Measurements from ENCODE around the gene GPR137B.

GPR137B gene

GRCh38 chr1:236204656-236205055 is 62.3 kb downstream of the GPR137B start:
- no peak for DNase-seq

- peak; percentile 43 to 53 for DNase-seq
Observed at GRCh38 chr1:236206548-236206947, 64.2 kb downstream of the GPR137B start.

- DNase-seq, result no peak
Observed at GRCh38 chr1:236207121-236207520, 64.8 kb downstream of the GPR137B start.

DNA sequence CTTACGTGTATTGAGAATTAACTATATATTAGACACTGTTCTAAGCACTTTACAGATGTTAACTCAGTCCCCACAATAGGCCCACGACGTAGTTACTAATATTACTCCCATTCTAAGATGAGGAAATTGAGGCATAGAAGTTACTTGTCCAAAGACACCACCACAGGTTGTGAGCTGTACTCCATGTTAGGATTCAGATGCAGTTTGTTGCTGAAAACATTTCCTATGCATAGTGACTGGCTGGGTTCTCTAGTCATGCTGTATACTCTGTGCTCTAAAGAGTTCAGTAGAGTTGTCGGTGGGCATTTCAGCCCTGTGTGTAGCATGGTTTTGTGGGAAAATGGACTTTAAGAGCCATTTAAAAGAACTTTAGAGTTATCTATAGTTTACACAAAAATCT is 65.2 kb downstream of the GPR137B start:
- DNase-seq, result no peak

GRCh38 chr1:236209185-236209584 is 66.8 kb downstream of the GPR137B start:
- no peak for DNase-seq

- no peak for DNase-seq
Observed at GRCh38 chr1:236209713-236210112, 67.4 kb downstream of the GPR137B start.

DNA sequence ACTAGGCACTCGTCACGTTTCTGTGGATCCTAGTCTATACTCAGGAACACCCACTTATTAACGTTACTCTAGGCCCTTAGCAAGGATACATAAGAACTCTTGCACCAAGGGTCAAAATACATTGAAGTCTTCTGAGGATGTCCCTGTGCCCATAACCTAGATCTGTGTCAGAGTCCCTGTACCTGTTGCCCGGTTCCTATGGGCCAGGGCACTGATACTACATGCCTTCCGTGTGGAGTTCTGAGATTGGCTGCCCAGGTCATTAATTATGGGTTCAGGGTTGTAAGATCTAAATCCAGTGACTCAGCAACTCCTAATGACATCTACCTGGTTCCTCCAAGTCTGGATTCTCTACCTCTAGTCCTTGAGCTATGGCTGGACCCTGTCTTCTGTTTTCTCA is 69.5 kb downstream of the GPR137B start:
- no peak for DNase-seq

DNA sequence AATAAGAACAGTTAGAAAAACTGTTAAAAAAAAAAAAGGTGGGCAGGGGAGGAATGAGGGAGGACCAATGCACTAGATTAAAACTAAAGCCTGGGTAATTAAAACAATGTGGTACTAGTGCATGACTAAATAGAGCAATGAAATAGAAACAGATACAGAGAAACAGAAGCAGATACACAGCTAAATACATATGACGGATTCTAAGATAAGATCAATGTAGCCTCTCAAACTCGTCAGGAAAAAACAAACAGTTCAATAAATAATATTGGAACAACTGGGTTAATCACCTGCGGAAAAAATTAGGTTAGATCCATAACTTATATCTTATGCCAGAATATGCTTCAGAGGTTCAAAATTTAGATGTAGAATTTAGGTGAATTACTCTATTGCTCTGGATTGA is 71.2 kb downstream of the GPR137B start:
- no peak for DNase-seq

DNA sequence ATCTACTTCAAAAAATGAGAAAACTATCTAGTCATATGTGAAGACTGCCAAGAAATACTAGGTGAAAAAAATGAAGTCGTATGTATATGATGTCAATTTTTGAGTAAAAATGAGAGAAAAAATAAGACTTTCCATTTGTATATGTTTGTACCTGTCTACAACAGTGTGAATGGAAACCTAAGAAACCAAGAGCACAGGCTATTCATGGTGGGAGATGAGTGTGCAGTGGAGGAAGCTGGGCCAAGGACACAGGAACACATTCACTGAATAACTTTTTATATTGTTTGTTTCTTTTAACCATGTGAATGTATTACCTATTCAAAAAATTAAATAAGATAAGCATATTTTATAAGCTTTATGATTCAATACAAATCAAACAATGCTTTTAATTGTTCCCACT is 72.4 kb downstream of the GPR137B start:
- DNase-seq, result no peak

GRCh38 chr1:236220473-236220872 is 78.1 kb downstream of the GPR137B start:
- no peak for DNase-seq

GRCh38 chr1:236222632-236223031 is 80.3 kb downstream of the GPR137B start:
- DNase-seq, result no peak

- DNase-seq, result peak; percentile 1 to 13
Observed at GRCh38 chr1:236228411-236228810, 86.1 kb downstream of the GPR137B start.

DNA sequence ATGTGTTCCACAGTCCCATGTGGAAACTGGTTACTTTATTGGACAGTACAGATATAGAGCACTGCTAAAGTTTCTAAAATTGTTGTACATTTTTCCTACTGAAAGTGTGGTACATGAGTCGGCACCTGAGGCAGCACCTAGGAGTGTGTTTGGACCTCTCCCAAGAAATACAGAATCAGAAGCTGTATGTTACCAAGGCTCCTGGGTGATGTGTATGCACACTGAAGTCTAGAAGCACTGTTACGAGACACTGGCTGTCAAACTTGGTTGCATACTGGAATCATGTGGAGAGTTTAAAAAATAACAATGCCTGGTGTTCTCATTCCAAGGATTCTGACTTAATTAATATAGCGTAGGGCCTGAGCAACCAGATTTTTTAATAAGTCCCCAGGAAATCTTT is 92.8 kb downstream of the GPR137B start:
- no peak for DNase-seq

DNA sequence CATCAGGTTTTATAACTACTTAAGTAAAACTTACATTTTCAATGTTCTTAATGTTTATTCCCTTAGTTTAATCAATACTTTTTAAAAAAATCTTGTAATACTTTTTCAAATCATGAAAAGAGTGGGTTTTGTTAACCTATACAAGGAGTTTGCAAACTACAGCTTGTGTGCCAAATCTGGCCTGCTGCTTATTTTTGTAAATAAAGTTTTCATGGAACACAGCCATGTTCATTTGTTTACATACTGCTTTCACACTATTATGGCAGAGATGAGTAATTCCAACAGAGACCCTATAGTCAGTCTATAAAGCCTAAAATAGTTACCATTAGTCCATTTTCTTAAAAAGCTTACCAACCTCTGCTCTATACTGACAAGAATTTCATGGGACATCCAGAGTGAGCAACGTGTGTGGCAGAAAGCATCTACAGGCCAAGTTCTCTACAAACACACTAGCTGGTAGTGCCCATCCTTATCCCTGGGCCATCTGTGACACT is 96.8 kb downstream of the GPR137B start:
- no peak for DNase-seq

DNA sequence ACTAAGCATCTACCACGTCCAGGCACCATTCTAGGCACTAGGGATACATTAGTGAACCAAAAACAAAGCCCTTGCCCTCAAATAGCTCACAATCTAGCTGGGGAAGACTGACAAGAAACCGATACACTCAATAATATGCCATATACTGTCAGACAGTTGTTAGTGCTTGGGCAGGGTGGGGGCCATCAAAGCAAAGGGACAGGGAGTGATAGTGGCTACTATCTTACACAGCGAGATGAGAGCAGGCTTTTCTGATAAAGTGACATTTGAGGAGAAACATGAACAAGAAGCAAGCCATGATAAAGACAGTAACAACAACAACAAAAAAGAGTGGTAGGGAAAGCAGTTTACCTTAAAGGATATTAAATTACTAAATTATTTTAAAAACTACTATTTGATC is 98.3 kb downstream of the GPR137B start:
- DNase-seq, result no peak

DNA sequence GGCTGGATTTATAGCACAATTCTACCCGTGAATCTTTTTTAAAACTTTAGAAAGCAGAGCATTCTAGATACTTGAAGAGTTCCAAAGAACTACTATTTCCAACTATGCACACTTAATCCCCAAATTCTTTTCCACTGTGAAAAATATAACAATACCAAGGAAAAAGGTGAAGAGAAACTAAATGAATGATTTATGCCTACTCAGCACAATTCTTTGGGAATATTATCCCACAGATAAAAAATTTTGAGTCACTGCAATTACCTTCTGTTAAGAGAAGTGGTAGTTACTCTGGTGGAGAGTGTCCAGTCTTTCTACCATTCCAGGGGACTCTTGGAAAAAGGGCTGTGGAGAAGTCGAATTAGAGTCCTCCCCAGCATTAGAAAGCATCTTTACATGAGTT is 100.2 kb downstream of the GPR137B start:
- no peak for DNase-seq

- no peak for DNase-seq
Observed at GRCh38 chr1:236247286-236247685, 104.9 kb downstream of the GPR137B start.

DNA sequence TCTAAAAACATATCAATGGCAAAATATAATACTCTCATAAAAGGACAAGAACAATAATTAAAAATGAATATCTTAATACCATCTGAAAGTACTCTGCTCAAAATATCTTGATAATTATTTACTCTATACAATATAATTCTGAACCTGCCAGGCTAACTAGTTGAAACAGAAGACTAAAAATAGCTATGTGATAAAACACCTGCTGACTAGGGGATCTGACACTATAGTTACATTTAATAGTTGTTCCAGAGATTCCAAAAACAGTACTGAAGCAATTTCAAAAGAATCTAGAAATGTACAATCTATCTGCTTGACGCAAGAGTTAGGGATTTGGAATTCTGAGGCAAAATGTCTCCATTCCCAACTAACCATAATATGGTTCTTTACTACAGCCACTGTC is 109.2 kb downstream of the GPR137B start:
- DNase-seq, result no peak

GRCh38 chr1:236253119-236253518 is 110.8 kb downstream of the GPR137B start:
- no peak for DNase-seq

GRCh38 chr1:236253918-236254637 is 111.7 kb downstream of the GPR137B start:
- no peak for DNase-seq

GRCh38 chr1:236257216-236257615 is 114.9 kb downstream of the GPR137B start:
- DNase-seq, result no peak

GRCh38 chr1:236258114-236258622 is 115.8 kb downstream of the GPR137B start:
- no peak for DNase-seq

Measured in Kasumi-1 (cell line).